HepG2 (cell line): ENCODE measurements around the gene ST14. TPM values are rescaled to one million over a fixed set of nuclear protein-coding genes. Genes with fewer than 3 reads are reported as not detected.

Experiments
- ATAC-seq: fragments of 200-7000 bp; cut with Tn5 transposase; 3 replicates; pipeline ENCODE4 v1.9.1; 2020; ENCODE audit warnings: mild to moderate bottlenecking, moderate library complexity
- BruUV-seq: library from RNA; stranded (reverse); fragments of 400-500 nt; replicated peaks from 2 replicates; lab custom pipeline; 2021; lab: Mats Ljungman, UMichigan
- CTCF ChIA-PET: fragments of 300-600 bp; formaldehyde crosslinking; extraction: SDS; loops from one replicate; lab custom pipeline; 2021; ENCODE audit warnings: low total read pairs, inconsistent platforms, low intra/inter-chr PET ratio; lab: Yijun Ruan, JAX
- POLR2A ChIA-PET: fragments of 350-600 bp; sonication (Branson Sonifier 250); formaldehyde crosslinking; loops from one replicate; lab custom pipeline; 2020; ENCODE audit warnings: antibody characterized with exemption, inconsistent platforms; lab: Yijun Ruan, JAX
- DNase-seq: peaks from one replicate; pipeline ENCODE4 v3.0.0-alpha.2; 2015; ENCODE audit warnings: low spot score
- FAIRE-seq: peaks from 3 replicates; lab custom pipeline; 2011; peaks lifted over from hg19 to GRCh38; lab: Jason Lieb, UNC
- H2AFZ ChIP-seq: one replicate; pipeline ENCODE4 v1.6.1; 2011; ENCODE audit warnings: low read length, inconsistent platforms
- H3K27ac ChIP-seq: fragments of 300-600 bp; 3 replicates; pipeline ENCODE4 v1.8.0; 2011; ENCODE audit warnings: mixed run types, mild to moderate bottlenecking, mixed read lengths, low read length, inconsistent platforms; ENCODE audit not compliant: insufficient read depth; ENCODE audit errors: extremely low read length
- H3K27me3 ChIP-seq, 2 experiments: fragments of 200-600 bp in 1 of 2; 2 replicates in 1 of 2; 3 replicates in 1 of 2; pipeline versions ENCODE4 v1.6.0 to v1.8.0; 2011; ENCODE audit warnings: low read length in 2 of 2, mild to moderate bottlenecking in 2 of 2, moderate library complexity in 2 of 2, inconsistent platforms in 1 of 2; ENCODE audit not compliant: insufficient read depth in 2 of 2, control insufficient read depth in 1 of 2
- H3K36me3 ChIP-seq, 2 experiments: fragments of 200-600 bp in 1 of 2; replicated peaks in 1 of 2; 2 replicates in 1 of 2; 3 replicates in 1 of 2; pipeline versions ENCODE4 v1.5.1 to v1.8.0; 2011; ENCODE audit warnings: low read length in 2 of 2, inconsistent platforms in 1 of 2; ENCODE audit not compliant: insufficient read depth in 2 of 2, control insufficient read depth in 1 of 2
- H3K4me1 ChIP-seq: 2 replicates; pipeline ENCODE4 v1.5.1; 2012; ENCODE audit warnings: low read length, inconsistent platforms; ENCODE audit not compliant: insufficient read depth
- H3K4me2 ChIP-seq: 2 replicates; pipeline ENCODE4 v1.6.0; 2011; ENCODE audit warnings: low read depth, low read length, inconsistent platforms
- H3K4me3 ChIP-seq, 3 experiments: fragments of 200-600 bp in 1 of 3; sonication (generic), shearing (Covaris generic) in 1 of 3; replicated peaks in 1 of 3; 2 replicates each; pipeline ENCODE4 v1.5.1; 2011 to 2016; ENCODE audit warnings: low read length in 3 of 3, inconsistent platforms in 2 of 3, low read depth in 2 of 3, mild to moderate bottlenecking in 2 of 3, control low read depth in 1 of 3, mixed read lengths in 1 of 3; ENCODE audit not compliant: insufficient read depth in 1 of 3
- H3K79me2 ChIP-seq: one replicate; pipeline ENCODE4 v1.6.1; 2011; ENCODE audit warnings: low read length, inconsistent platforms; ENCODE audit not compliant: insufficient read depth
- H3K9ac ChIP-seq: 2 replicates; pipeline ENCODE4 v1.6.0; 2011; ENCODE audit warnings: mild to moderate bottlenecking, low read depth, low read length, inconsistent platforms; ENCODE audit not compliant: insufficient read depth
- H3K9me3 ChIP-seq: 2 replicates; pipeline ENCODE4 v1.5.1; 2012; ENCODE audit warnings: mild to moderate bottlenecking, low read length
- H4K20me1 ChIP-seq: 2 replicates; pipeline ENCODE4 v1.6.0; 2011; ENCODE audit warnings: inconsistent platforms, mild to moderate bottlenecking, low read length, moderate library complexity; ENCODE audit not compliant: insufficient read depth
- CHD4 ChIP-seq: fragments of 200-600 bp; sonication (generic); IDR thresholded peaks from 2 replicates; pipeline ENCODE4 v1.7.0; 2017; ENCODE audit warnings: mild to moderate bottlenecking, low read length, borderline replicate concordance
- GABPA ChIP-seq, 2 experiments: IDR thresholded peaks; 2 replicates each; pipeline ENCODE4 v1.6.1; 2011 to 2016; ENCODE audit warnings: low read depth in 2 of 2, low read length in 1 of 2, missing biosample characterization in 1 of 2, missing genetic modification characterization in 1 of 2
- GATA4 ChIP-seq: sonication (generic); IDR thresholded peaks from 2 replicates; pipeline ENCODE4 v1.6.1; 2016; ENCODE audit warnings: antibody characterized with exemption, low read depth, borderline replicate concordance
- NCOA5 ChIP-seq: sonication (generic); formaldehyde crosslinking; IDR thresholded peaks from 2 replicates; pipeline ENCODE4 v1.4.0; 2020; ENCODE audit warnings: missing genetic modification reagents
- NFATC3 ChIP-seq: sonication (generic); formaldehyde crosslinking; IDR thresholded peaks from 2 replicates; pipeline ENCODE4 v1.5.1; 2020; ENCODE audit warnings: mild to moderate bottlenecking, missing genetic modification reagents
- NFRKB ChIP-seq: fragments of 450-650 bp; IDR thresholded peaks from 2 replicates; pipeline ENCODE4 v1.6.1; 2017
- PHB2 ChIP-seq: fragments of 450-650 bp; IDR thresholded peaks from 2 replicates; pipeline ENCODE4 v1.6.1; 2018; ENCODE audit not compliant: partially characterized antibody
- PLRG1 ChIP-seq: fragments of 450-650 bp; conservative IDR thresholded peaks from 2 replicates; pipeline ENCODE4 v1.6.1; 2016
- SALL2 ChIP-seq: sonication (generic); formaldehyde crosslinking; IDR thresholded peaks from 2 replicates; pipeline ENCODE4 v1.8.1; 2023; ENCODE audit warnings: mild to moderate bottlenecking, missing genetic modification reagents, inconsistent platforms
- SMYD3 ChIP-seq: sonication (generic); formaldehyde crosslinking; IDR thresholded peaks from 2 replicates; pipeline ENCODE4 v1.8.1; 2023; ENCODE audit warnings: mild to moderate bottlenecking, missing genetic modification reagents
- ZNF33A ChIP-seq: sonication (generic); formaldehyde crosslinking; IDR thresholded peaks from 2 replicates; pipeline ENCODE4 v1.5.1; 2020; ENCODE audit warnings: missing genetic modification reagents, mild to moderate bottlenecking, moderate library complexity, borderline replicate concordance
- ZNF660 ChIP-seq: sonication (generic); formaldehyde crosslinking; IDR thresholded peaks from 2 replicates; pipeline ENCODE4 v1.5.1; 2020; ENCODE audit warnings: mild to moderate bottlenecking, low read depth, missing genetic modification reagents, borderline replicate concordance
- ZNF772 ChIP-seq: sonication (generic); formaldehyde crosslinking; IDR thresholded peaks from 2 replicates; pipeline ENCODE4 v1.5.0; 2020; ENCODE audit warnings: mild to moderate bottlenecking, missing genetic modification reagents
- WGBS: methylation state at CpG from one replicate; pipeline ENCODE4 v1.1.6; 2017; ENCODE audit warnings: low lambda C conversion rate; 5-methylcytosine and 5-hydroxymethylcytosine counted together
- in situ Hi-C: cut with HindIII; loops from 2 replicates; pipeline ENCODE4 v1.10.0; 2017; ENCODE audit warnings: low pct_unique_long_range_greater_than_20kb; ENCODE audit not compliant: extremely low pct_ligation_motif_present
- intact Hi-C: fragments of 100-400 bp; cut with micrococcal nuclease; formaldehyde crosslinking; loops from one replicate; pipeline ENCODE4 v1.10.0; 2022; ENCODE audit not compliant: unreplicated experiment
- polyA plus RNA-seq, 8 experiments: library from polyadenylated mRNA; depleted of rRNA in 3 of 8; stranded (reverse) in 7 of 8; unstranded in 1 of 8; fragments of >200 nt; fragmentation: Illumina TruSeq in 4 of 8; extraction: Trizol in 4 of 8; gene quantifications; 2 replicates each; pipeline versions ENCODE4 v1.2.1 to v1.2.3, GENCODE V29; 2011 to 2016; ENCODE audit warnings: low read depth in 4 of 8, missing spikeins in 1 of 8, mixed read lengths in 1 of 8; ENCODE audit not compliant: insufficient read depth in 1 of 8
- total RNA-seq, 5 experiments: library from RNA; depleted of rRNA; stranded (reverse); fragments of >200 nt; fragmentation: Illumina TruSeq; extraction: Trizol; gene quantifications; 2 replicates each; pipeline ENCODE4 v1.2.3, GENCODE V29; 2016; ENCODE audit warnings: low read depth in 1 of 5
- TF ChIP-seq, protein P1 (sequence below): sonication (generic); formaldehyde crosslinking; conservative IDR thresholded peaks from 2 replicates; pipeline ENCODE4 v1.8.1; 2023; ENCODE audit warnings: missing genetic modification reagents
- TF ChIP-seq, protein P2 (sequence below): sonication (generic); formaldehyde crosslinking; IDR thresholded peaks from 2 replicates; pipeline ENCODE4 v1.8.0; 2022; ENCODE audit warnings: mild to moderate bottlenecking, missing genetic modification reagents; ENCODE audit not compliant: insufficient replicate concordance
- TF ChIP-seq, protein P3 (sequence below): IDR thresholded peaks from 2 replicates; pipeline ENCODE4 v1.6.1; 2016

Gene ST14
- total and polyA plus RNA-seq, 2 of the 13 experiments (the other 11 are each of a cell fraction or from before 2014, with no cell fraction given) = 0.88 to 1.4 TPM

DNA sequence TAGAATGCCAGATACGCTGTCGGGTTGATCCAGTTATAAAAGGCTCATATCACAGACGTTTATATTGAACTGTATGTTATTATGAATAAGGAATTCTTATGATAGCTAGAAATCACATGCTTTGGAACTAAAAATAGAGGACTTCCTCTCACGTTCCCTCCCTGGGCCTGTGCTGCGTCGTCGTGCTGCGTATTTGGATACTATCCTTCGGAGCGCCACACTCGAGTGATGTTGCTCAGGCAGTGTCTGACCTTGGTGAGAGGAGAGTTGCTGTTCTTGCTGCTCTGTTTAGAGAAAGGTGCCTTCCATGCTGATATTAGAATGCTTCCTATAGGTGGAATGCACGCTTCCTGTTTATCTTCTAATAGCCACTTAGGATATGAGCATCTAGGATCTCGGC is 20.2 kb upstream of the ST14 start:
- DNase-seq = no peak
- ATAC-seq = no peak
- Histone ChIP-seq H3K9ac (no peak overlapping the region), H3K79me2 (peaks cover 4% of the 10 kb centered on the region), H3K9me3 (no peaks in the 10 kb centered on the region), H4K20me1 (no peaks in the 10 kb centered on the region), H2AFZ (no peak overlapping the region), H3K27ac (no peak overlapping the region), H3K36me3 (peaks cover 36 to 78% of the 10 kb centered on the region in 2 experiments), H3K4me1 (peaks cover 33% of the 10 kb centered on the region), H3K4me2 (no peak overlapping the region), H3K27me3 (no peaks in the 10 kb centered on the region), H3K4me3 (no peak overlapping the region)
- CTCF ChIA-PET = no interaction called here
- in situ Hi-C loops = loop anchor here (25.0 kb wide), 1 partner anchor 352 kb away; no protein-coding TSS in a partner anchor
- intact Hi-C loops = no loop called here
- TF ChIP-seq PHB2 = no peak
- TF ChIP-seq GATA4 = no peak
- TF ChIP-seq GABPA (IDR thresholded peaks at IDR 0.05; ENCODE audit: low read depth, low read length) = no peak
- no peak for TF ChIP-seq GABPA (CRISPR knock-in tag; IDR thresholded peaks at IDR 0.05; ENCODE audit: low read depth)
- TF ChIP-seq, protein P1, sequence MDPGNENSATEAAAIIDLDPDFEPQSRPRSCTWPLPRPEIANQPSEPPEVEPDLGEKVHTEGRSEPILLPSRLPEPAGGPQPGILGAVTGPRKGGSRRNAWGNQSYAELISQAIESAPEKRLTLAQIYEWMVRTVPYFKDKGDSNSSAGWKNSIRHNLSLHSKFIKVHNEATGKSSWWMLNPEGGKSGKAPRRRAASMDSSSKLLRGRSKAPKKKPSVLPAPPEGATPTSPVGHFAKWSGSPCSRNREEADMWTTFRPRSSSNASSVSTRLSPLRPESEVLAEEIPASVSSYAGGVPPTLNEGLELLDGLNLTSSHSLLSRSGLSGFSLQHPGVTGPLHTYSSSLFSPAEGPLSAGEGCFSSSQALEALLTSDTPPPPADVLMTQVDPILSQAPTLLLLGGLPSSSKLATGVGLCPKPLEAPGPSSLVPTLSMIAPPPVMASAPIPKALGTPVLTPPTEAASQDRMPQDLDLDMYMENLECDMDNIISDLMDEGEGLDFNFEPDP = no peak
- TF ChIP-seq ZNF772 (CRISPR knock-in tag) = no peak
- TF ChIP-seq SALL2 (CRISPR knock-in tag) = no peak
- TF ChIP-seq NFATC3 (CRISPR knock-in tag) = no peak
- TF ChIP-seq CHD4 = no peak
- TF ChIP-seq SMYD3 (CRISPR knock-in tag) = no peak
- TF ChIP-seq, protein P2, sequence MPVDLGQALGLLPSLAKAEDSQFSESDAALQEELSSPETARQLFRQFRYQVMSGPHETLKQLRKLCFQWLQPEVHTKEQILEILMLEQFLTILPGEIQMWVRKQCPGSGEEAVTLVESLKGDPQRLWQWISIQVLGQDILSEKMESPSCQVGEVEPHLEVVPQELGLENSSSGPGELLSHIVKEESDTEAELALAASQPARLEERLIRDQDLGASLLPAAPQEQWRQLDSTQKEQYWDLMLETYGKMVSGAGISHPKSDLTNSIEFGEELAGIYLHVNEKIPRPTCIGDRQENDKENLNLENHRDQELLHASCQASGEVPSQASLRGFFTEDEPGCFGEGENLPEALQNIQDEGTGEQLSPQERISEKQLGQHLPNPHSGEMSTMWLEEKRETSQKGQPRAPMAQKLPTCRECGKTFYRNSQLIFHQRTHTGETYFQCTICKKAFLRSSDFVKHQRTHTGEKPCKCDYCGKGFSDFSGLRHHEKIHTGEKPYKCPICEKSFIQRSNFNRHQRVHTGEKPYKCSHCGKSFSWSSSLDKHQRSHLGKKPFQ (CRISPR knock-in tag) = no peak
- TF ChIP-seq, protein P3, sequence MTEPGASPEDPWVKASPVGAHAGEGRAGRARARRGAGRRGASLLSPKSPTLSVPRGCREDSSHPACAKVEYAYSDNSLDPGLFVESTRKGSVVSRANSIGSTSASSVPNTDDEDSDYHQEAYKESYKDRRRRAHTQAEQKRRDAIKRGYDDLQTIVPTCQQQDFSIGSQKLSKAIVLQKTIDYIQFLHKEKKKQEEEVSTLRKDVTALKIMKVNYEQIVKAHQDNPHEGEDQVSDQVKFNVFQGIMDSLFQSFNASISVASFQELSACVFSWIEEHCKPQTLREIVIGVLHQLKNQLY = no peak
- TF ChIP-seq NFRKB = no peak
- TF ChIP-seq ZNF660 = no peak
- no peak for TF ChIP-seq NCOA5 (CRISPR knock-in tag)
- no peak for TF ChIP-seq PLRG1
- no peak for TF ChIP-seq ZNF33A (CRISPR knock-in tag)
- WGBS = over 99% methylated on average over 13 of the region's 13 CpGs
- no TSS peak for BruUV-seq
- FAIRE-seq = no peak
- POLR2A ChIA-PET = no interaction called here
